CD4-positive, alpha-beta T cell treated with Interleukin-4 for 4 hours (primary cell): ENCODE measurements around the gene ZSWIM2.
"Not testable (repeated sequence)": the region's sequence is repeated elsewhere in the genome, so short reads cannot be mapped to it uniquely, and the experiment has no call there.

Experiments
- DNase-seq: peaks from one replicate; pipeline ENCODE4 v3.0.0-alpha.2; 2020

The ZSWIM2 gene

GRCh38 chr2:186848873-186849578 lies at the start of gene ZSWIM2:
Gene ZSWIM2 (minus strand): TSS chr2:186849170. CDS start chr2:186849130, 40 bp downstream.
- DNase-seq = no peak

DNA sequence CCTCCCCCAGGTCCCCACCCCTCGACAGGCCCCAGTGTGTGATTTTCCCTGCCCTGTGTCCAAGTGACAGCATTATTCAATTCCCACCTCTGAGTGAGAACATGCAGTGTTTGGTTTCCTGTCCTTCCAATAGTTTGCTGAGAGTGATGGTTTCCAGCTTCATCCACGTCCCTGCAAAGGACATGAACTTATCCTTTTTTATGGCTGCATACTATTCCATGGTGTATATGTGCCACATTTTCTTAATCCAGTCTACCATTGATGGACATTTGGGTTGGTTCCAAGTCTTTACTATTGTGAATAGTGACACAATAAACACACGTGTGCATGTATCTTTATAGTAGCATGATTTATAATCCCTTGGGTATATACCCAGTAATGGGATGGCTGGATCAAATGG lies 47.2 kb upstream of the ZSWIM2 start:
- DNase-seq = not testable (repeated sequence)

- no peak for DNase-seq
Observed at GRCh38 chr2:186895451-186895850, 46.5 kb upstream of the ZSWIM2 start.

GRCh38 chr2:186894478-186894877 lies 45.5 kb upstream of the ZSWIM2 start:
- no peak for DNase-seq

GRCh38 chr2:186892821-186893220 lies 43.9 kb upstream of the ZSWIM2 start:
- no peak for DNase-seq

DNA sequence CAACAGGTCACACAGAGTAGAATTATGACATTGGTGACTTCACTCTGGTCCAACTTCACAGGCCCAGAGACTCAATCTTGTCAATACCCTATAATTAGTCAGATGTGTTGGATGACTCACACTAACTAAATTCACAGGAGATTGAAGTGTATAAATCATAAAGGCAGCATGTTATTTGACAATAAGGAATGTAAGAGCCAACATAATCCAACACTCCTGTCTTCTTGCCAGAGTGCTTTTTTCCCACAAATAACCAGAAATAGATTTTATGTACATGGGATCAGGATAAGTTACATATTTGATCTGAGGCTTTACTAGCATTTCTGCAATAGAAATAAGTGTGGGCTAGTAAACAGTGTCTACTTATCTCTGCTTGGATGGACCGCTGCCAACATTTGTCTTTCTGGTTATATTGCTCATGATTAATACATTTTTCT lies 42.2 kb upstream of the ZSWIM2 start:
- no peak for DNase-seq

- no peak for DNase-seq
Observed at GRCh38 chr2:186889101-186889879, 40.3 kb upstream of the ZSWIM2 start.

DNA sequence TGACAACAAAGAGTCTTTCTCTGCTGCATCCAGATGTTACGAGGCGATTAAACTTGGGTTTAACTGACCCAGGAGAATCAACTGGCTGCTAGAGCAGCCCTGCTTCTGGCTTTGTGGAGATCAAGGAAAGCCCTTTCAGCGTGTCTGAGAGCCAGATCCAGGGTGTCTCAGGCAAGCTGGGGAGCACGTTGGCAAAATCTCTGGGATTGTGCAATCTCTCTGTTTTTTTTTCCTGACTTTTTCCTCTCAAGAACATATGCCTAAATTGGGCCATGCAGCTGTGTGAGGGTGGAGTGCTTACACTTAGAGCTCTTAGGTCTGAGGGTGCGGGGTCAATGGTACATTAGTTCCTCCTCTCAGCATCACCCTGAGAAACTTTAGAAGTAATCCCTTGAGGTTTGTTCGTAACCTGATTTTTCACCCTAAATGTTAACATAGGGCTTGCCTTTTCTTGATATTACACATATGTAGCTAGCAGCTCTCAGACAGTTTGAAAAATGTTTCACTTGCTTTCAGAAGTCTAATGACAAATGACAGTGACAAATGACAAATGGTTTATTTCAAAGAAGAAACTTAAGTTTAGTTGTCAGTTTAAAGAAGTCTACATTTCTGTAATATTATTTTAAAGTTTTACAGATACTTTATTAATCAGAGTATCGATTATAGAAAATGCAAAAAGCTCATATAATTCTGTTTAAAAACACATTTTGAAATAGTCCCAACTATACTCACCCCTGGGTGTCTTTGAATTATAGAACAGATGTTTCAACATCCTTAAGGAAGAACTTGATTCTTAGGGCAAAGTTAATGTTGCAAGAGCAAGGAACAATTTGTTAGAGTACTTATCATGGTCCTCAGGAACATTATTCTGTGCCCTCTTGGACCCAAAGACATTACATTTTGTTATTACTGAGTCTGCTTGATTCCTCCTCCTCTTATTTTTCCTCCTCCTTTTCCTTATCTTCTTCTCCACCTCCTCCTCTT lies 38.4 kb upstream of the ZSWIM2 start:
- DNase-seq = no peak

GRCh38 chr2:186884587-186884986 lies 35.6 kb upstream of the ZSWIM2 start:
- no peak for DNase-seq

- no peak for DNase-seq
Observed at GRCh38 chr2:186883666-186884065, 34.7 kb upstream of the ZSWIM2 start.

- DNase-seq = no peak
Observed at GRCh38 chr2:186882511-186883071, 33.6 kb upstream of the ZSWIM2 start.

GRCh38 chr2:186881660-186882059 lies 32.7 kb upstream of the ZSWIM2 start:
- DNase-seq = no peak

- DNase-seq = no peak
Observed at GRCh38 chr2:186879312-186879711, 30.3 kb upstream of the ZSWIM2 start.

DNA sequence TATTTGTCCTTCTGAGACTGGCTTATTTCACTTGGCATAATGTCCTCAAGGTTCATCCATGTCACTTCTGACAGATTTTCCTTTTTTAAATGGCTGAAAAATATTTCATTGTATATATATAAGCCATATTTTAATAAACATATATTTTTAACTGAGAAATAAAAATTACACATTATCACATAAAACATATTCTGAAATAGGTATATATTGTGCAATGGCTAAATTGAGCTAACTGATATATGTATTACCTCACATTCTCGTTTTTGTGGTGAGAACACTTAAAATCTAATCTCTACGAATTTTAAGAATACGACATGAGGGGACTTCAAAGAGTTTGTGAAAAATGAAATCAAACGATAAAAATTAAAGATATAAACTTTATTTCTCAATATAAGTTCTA lies 25.7 kb upstream of the ZSWIM2 start:
- DNase-seq = no peak

DNA sequence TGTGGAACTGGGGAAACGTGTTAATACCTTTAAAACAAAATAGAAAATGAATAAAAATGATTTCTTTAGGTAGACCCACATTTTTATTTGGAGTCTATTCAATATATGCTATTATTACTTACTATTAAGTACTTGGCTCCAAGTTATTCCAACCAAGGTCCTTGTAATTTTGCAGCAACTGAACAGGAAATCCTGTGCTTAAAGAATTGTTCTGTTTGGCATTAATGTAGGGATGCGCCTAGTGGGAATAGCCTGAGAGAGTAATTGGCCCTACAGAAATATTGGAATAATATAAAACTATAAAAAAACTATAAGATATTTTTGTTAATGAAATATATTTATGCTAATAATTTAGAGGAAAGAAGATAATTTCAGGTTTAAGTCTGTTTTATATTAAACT lies 22.9 kb upstream of the ZSWIM2 start:
- DNase-seq = no peak

DNA sequence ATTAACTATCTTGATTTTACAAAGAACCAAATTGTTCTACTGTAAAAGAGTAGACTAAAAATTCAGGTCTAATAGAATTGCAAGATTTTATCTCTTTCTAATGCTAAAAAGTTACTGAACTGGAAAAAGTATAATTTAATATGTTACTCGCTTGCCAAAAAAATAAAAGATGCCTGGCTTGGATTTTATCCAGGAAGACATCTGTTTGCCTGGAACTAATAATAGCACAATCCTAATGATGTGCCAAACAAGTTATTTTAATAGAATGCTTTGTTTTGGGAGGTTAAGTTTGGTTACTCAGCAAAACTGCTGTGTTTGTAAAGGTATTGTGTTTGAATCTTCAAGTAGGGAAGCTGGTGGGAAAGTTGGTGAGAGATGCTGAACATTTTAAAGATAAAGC lies 19.4 kb upstream of the ZSWIM2 start:
- DNase-seq = no peak

GRCh38 chr2:186862869-186863709 lies 14.1 kb upstream of the ZSWIM2 start:
- no peak for DNase-seq

DNA sequence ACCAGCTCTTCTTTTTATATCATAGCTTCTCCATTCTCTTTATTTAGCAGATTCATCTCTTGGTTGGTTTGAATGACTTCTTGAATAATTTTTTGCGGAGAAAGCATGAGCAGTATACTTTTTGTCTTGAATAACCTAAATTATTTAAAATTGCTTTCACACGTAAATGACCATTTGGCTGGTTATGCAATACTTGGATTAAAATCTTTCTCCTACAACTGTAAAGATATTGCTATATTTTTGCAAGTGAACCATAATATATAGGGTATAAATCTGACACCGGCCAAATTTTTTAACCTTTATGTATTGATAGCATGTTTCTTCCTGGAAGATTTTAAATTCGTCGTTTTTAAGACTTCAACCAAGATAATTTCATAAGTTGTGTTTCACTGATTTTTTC lies 6.2 kb upstream of the ZSWIM2 start:
- no peak for DNase-seq

DNA sequence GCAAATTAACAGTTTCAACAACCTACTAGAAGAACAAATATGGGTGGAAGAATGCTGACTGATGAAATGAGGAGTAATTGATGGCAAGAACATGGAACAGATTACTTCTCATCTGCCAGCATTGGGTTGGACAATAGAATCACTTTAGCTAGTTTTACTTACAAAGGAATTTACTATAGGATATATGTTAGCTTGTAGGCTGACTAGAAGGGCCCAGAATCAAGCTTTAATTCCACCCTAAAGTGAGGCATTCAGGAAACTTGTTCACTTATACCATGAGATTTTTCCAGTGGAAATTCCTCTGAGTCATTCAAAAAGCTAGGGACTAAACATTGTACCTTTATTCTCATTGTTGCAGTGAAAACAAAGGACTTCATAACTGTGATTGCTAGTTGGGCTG lies 5.0 kb upstream of the ZSWIM2 start:
- DNase-seq = no peak

- DNase-seq = no peak
Observed at GRCh38 chr2:186852508-186852907, 3.5 kb upstream of the ZSWIM2 start.

- DNase-seq = no peak
Observed at GRCh38 chr2:186842373-186842772, 6.6 kb downstream of the ZSWIM2 start.

GRCh38 chr2:186841940-186842339 lies 7.0 kb downstream of the ZSWIM2 start:
- no peak for DNase-seq
